ENCODE results near the gene CDH19.

CDH19 gene, protein sequence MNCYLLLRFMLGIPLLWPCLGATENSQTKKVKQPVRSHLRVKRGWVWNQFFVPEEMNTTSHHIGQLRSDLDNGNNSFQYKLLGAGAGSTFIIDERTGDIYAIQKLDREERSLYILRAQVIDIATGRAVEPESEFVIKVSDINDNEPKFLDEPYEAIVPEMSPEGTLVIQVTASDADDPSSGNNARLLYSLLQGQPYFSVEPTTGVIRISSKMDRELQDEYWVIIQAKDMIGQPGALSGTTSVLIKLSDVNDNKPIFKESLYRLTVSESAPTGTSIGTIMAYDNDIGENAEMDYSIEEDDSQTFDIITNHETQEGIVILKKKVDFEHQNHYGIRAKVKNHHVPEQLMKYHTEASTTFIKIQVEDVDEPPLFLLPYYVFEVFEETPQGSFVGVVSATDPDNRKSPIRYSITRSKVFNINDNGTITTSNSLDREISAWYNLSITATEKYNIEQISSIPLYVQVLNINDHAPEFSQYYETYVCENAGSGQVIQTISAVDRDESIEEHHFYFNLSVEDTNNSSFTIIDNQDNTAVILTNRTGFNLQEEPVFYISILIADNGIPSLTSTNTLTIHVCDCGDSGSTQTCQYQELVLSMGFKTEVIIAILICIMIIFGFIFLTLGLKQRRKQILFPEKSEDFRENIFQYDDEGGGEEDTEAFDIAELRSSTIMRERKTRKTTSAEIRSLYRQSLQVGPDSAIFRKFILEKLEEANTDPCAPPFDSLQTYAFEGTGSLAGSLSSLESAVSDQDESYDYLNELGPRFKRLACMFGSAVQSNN

GRCh38 chr18:66603941-66604627 lies at the start of gene CDH19:
TSS of gene CDH19 (minus strand) at chr18:66604090. CDS start at chr18:66572204, 31,886 bp downstream.
- H3K27ac ChIP-seq: no peak within 1 kb of the TSS
- TF ChIP-seq CTCF (IDR thresholded peaks at IDR 0.05) (no peak), ZFX (IDR thresholded peaks at IDR 0.05; ENCODE audit: borderline replicate concordance) (no peak)

DNA sequence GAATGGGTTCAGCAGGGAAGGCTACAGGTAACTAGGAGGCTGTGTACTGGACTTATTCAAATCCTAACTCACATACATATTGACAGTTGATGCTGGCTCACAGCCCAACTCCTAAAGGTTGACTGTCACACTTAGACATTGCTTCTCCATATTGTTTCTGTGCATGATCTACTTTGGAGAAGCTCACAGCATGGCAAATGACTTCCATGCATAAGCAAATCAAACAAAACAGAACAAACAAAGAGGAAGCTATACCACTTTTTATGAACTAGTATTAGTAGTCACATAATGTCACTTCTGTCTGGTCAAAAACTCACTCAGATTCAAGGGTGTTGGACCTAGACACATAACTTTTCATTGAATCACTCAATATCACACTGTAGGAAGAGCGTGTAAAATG lies 43.8 kb upstream of the CDH19 start:
- TF ChIP-seq CTCF (IDR thresholded peaks at IDR 0.05) (no peak), ZFX (IDR thresholded peaks at IDR 0.05; ENCODE audit: borderline replicate concordance) (no peak)
- H3K27ac ChIP-seq: no peak overlapping the region

- H3K27ac ChIP-seq: no peak overlapping the region
- TF ChIP-seq ZFX (IDR thresholded peaks at IDR 0.05; ENCODE audit: borderline replicate concordance) (no peak), CTCF (IDR thresholded peaks at IDR 0.05) (no peak)
These were observed 42.7 kb upstream of the CDH19 start for GRCh38 chr18:66646609-66647008.

DNA sequence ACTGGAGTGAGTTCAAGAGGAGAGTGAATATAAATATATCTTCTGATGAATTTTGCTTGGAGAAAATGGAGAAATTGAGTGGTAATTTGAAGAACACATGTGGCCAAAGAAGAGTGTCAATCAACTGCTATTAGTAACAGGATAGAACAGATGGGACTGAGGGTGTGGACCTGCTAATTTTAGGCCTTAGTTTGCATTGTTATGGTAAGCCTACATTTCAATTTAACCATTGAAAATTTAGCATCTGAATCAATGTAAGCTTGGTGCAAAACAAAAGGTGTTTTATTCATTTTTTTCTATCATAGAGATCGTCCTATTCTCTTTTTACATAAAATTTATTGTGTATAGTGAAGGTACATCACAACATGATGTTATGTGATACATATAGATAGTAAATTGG lies 42.1 kb upstream of the CDH19 start:
- no peak overlapping the region for H3K27ac ChIP-seq
- TF ChIP-seq ZFX (IDR thresholded peaks at IDR 0.05; ENCODE audit: borderline replicate concordance) (no peak), CTCF (IDR thresholded peaks at IDR 0.05) (no peak)

GRCh38 chr18:66641056-66641455 lies 37.2 kb upstream of the CDH19 start:
- no peak overlapping the region for H3K27ac ChIP-seq
- TF ChIP-seq CTCF (IDR thresholded peaks at IDR 0.05): no peak
- no peak for TF ChIP-seq ZFX (IDR thresholded peaks at IDR 0.05; ENCODE audit: borderline replicate concordance)

DNA sequence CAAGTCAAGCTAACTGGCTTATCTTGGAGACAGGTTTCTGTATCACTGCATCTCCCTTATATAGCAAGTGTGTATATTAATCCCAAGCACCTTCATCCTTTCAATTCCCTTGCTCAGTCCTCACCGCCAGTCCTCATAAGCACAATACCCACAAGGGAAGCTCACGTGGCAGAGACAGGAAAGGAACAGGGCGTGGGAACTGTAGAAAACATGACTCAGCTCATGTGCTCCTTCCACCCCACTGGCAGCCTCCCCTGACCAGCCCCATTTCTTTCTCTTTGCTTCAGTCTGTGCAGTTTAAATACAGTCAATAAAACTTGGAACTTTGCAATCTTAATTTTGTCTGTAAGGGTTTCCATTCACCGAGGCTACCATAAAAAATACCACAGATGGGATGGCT lies 36.5 kb upstream of the CDH19 start:
- no peak overlapping the region for H3K27ac ChIP-seq
- TF ChIP-seq ZFX (IDR thresholded peaks at IDR 0.05; ENCODE audit: borderline replicate concordance) (no peak), CTCF (IDR thresholded peaks at IDR 0.05) (no peak)
